GM21367 (cell line): Measurements from ENCODE around the gene BOK.
"Not testable (repeated sequence)": the region's sequence is repeated elsewhere in the genome, so short reads cannot be mapped to it uniquely, and the experiment has no call there.

Experiments
- ATAC-seq: cut with Tn5 transposase; IDR thresholded peaks from one replicate; pipeline ENCODE4 v1.9.1; 2021; ENCODE audit not compliant: unreplicated experiment

BOK gene

GRCh38 chr2:241571821-241572620 lies 13.5 kb downstream of the BOK start:
- ATAC-seq = no peak

GRCh38 chr2:241572915-241573651 lies 14.5 kb downstream of the BOK start:
- not testable (repeated sequence) for ATAC-seq

GRCh38 chr2:241573741-241574140 lies 15.2 kb downstream of the BOK start:
- no peak for ATAC-seq

- ATAC-seq = no peak
These were observed 16.5 kb downstream of the BOK start for GRCh38 chr2:241574911-241575623.

GRCh38 chr2:241575624-241576292 lies 17.2 kb downstream of the BOK start:
- ATAC-seq = no peak

- ATAC-seq = no peak
These were observed 17.7 kb downstream of the BOK start for GRCh38 chr2:241576293-241576654.

GRCh38 chr2:241577413-241578122 lies 19.0 kb downstream of the BOK start:
- ATAC-seq = no peak

- no peak for ATAC-seq
These were observed 20.7 kb downstream of the BOK start for GRCh38 chr2:241579281-241579680.

GRCh38 chr2:241582328-241582727 lies 23.8 kb downstream of the BOK start:
- ATAC-seq = no peak

- no peak for ATAC-seq
These were observed 24.3 kb downstream of the BOK start for GRCh38 chr2:241582806-241583205.

GRCh38 chr2:241584436-241584835 lies 25.9 kb downstream of the BOK start:
- no peak for ATAC-seq

- ATAC-seq = no peak
These were observed 28.2 kb downstream of the BOK start for GRCh38 chr2:241586564-241587264.

- not testable (repeated sequence) for ATAC-seq
These were observed 31.3 kb downstream of the BOK start for GRCh38 chr2:241589863-241590262.

- not testable (repeated sequence) for ATAC-seq
These were observed 32.2 kb downstream of the BOK start for GRCh38 chr2:241590496-241591455.

- ATAC-seq = no peak
These were observed 33.7 kb downstream of the BOK start for GRCh38 chr2:241592126-241592845.

GRCh38 chr2:241593271-241593670 lies 34.7 kb downstream of the BOK start:
- no peak for ATAC-seq

- ATAC-seq = no peak
These were observed 37.1 kb downstream of the BOK start for GRCh38 chr2:241595600-241596140.

GRCh38 chr2:241597561-241597960 lies 39.0 kb downstream of the BOK start:
- ATAC-seq = no peak
